ENCODE measurements around the gene GNL3. TPM values are rescaled to one million over a fixed set of nuclear protein-coding genes. Genes with fewer than 3 reads are reported as not detected.
"Not testable (repeated sequence)": the region's sequence is repeated elsewhere in the genome, so short reads cannot be mapped to it uniquely, and the experiment has no call there.

GNL3 gene
- 10 to 100 TPM; 46.1 to 50.5 TPM for total RNA-seq
- long read RNA-seq, donor 1, transcript GNL3-202 (15 exons, 2,040 nt) = major isoform, 10 of 27 reads
- long read RNA-seq, donor 1, partial matches to known transcripts = 3 of 27 reads
- long read RNA-seq, donor 1, other reads (novel, unspliced or antisense) = 14 of 27 reads
- long read RNA-seq, donor 2, transcript GNL3-202 (15 exons, 2,040 nt) = major isoform, 99 of 141 reads
- long read RNA-seq, donor 2, partial matches to known transcripts = 26 of 141 reads
- long read RNA-seq, donor 2, other reads (novel, unspliced or antisense) = 13 of 141 reads

DNA sequence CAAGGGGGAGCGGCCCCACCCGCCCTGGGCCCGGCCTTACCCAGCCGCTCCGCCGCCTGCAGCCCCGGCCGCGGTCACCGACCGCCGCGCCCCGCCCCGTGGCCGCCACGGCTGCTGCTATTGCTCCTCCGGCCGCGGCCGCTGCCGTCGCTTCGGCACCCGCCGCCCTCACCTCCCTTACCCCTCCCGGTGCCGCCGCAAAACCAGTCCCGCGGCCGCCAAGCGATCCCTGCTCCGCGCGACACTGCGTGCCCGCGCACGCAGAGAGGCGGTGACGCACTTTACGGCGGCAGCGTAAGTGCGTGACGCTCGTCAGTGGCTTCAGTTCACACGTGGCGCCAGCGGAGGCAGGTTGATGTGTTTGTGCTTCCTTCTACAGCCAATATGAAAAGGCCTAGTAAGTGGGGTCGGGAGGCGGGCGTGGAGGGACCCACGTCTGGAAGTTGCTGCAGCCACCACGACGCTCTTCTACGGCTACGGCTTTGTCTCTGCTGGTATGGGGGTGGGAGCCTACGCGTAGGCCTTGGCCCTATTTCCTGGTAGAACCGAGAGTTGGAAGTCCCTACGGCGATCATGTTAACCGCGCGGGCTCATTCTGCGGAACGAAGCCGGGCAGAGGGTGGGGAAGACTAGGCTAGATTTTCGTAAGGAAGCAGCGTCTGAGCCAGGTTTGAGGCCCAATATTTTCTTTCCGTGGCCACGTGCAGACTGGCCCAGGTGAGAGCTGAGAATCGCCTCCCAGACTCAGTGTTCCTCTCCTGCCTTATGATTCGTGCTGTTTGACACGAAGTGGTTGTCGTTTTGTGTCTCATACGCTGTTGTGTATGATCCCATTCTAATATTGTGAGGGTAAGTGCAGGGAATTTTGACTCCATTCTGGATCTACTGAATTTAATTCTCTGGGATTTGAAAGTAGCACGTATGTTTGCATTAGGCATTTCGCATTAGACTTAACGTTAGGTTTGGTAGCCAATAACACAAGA, at the start of gene GNL3, which contains the start of gene PBRM1:
Gene GNL3 (plus strand): TSS at position 324 of the 983 bp plus-strand sequence. CDS start 61 bp downstream, at position 385.
Gene PBRM1 (minus strand): TSS at position 205 of the 983 bp plus-strand sequence.
- intact Hi-C loops (cut with DNase I) = no loop called here

GRCh38 chr3:52636673-52637072, 49.2 kb upstream of the GNL3 start:
- DNase-seq (ENCODE audit: low spot score) = no peak
- intact Hi-C loops (cut with DNase I) = no loop called here

More for the DNA sequence above, at the start of gene GNL3, which contains the start of gene PBRM1:
- DNase-seq (ENCODE audit: low spot score) = peak; percentile 98

- intact Hi-C loops (cut with DNase I) = no loop called here
These were observed 40.3 kb upstream of the GNL3 start for GRCh38 chr3:52645549-52645948.

GRCh38 chr3:52649461-52650210, 36.2 kb upstream of the GNL3 start:
- intact Hi-C loops (cut with DNase I) = no loop called here
- DNase-seq (ENCODE audit: low spot score) = no peak

More at GRCh38 chr3:52645549-52645948, 40.3 kb upstream of the GNL3 start:
- DNase-seq (ENCODE audit: low spot score) = no peak

GRCh38 chr3:52650439-52650838, 35.4 kb upstream of the GNL3 start:
- DNase-seq (ENCODE audit: low spot score) = no peak
- intact Hi-C loops (cut with DNase I) = no loop called here

- intact Hi-C loops (cut with DNase I) = no loop called here
- no peak for DNase-seq (ENCODE audit: low spot score)
These were observed 34.2 kb upstream of the GNL3 start for GRCh38 chr3:52651592-52651991.

GRCh38 chr3:52655895-52656294, 29.9 kb upstream of the GNL3 start:
- intact Hi-C loops (cut with DNase I) = no loop called here
- DNase-seq (ENCODE audit: low spot score) = no peak

DNA sequence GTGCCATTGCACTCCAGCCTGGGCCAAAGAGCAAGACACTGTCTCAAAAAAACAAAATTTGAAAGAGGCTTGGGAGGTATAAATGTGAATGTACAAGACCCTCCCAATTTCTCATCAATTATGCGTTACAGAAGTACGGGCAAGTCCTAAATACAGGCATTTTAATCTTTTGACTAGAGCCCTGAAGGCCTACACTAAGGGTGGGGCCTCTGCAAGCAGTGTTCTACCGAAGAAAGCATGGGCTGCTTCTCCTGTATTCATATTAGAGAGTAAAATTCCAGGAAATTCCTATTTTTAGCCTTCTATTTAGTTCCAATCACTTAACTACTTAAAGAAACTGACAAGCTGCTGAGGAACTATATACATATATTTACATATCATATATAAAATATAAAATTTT, 25.8 kb upstream of the GNL3 start:
- DNase-seq (ENCODE audit: low spot score) = no peak
- intact Hi-C loops (cut with DNase I) = no loop called here

DNA sequence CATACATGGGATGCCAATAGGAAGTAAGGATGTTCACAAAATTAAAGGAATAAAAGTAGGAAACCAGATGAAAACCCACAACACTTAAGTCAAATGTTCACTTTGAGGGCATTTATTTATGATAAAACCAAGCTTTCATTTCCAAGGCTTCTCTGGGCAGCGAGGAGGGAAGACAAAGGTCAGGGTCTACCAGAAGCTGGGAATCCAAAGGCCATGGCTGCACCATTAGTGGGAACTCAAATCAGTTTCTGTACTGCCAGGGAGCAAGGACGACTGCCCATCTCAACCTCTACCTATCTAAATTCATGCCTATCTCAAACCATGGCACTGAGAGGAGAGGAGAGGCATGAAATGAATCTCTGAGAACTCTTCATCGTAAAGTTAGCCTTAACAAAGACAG, 22.7 kb upstream of the GNL3 start:
- intact Hi-C loops (cut with DNase I) = no loop called here
- no peak for DNase-seq (ENCODE audit: low spot score)

DNA sequence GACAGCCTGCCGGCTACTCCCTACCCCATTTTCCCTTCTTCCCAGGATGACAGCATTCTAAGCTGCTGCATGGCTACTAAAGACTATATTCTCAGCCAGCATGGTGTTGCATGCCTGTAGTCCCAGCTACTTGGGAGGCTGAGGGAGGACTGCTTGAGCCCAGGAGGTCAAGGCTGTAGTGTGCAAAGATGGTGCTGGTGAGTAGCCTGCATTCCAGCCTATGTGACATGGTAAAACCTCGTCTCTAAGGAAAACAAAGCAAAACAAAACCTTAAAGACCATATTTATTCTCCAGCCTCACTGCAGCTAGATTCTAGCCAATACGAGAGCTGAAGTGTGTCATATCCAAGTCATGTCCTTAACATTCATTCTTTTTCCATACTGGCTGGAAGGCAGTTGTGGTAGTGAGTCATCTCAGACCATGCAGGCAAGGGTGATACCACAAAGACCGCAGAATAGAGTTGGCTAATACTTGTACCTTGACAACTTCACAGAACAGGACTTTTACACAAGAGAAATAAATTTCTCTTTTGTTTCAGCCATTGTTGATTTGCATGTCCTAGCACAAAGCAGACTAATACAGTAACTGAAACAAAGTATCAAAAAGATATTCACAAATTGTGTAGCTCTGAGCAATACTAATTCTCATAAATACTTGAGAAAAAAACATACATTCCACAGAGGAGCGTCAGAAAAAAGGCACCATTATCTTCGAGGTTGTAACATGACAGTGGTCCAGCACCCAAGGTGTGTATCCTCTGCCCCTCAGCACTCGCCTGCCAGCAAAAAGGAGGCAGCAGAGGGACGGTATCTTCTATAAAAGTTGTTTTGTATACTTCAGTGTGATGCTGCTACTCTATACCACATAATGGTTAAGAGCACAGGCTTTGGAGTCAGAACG, 15.0 kb upstream of the GNL3 start:
- intact Hi-C loops (cut with DNase I) = no loop called here
- no peak for DNase-seq (ENCODE audit: low spot score)

DNA sequence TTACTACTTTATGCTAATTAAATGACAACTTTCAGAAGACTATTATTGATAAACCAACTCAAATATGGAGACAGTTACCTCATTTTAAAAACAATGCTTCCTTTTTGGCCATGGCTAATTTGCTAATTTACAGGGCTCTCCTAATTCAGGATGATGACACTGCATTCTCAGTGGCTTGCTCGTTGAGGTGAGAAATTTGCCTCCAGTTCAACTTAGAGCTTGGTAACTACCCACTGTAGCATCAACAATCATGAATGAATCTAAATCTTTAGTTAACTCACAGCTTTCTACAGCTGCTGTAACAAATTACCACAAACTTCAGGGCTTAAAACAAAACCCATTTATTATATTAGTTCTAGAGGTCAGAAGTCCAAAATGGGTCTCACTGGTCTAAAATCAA, 14.2 kb upstream of the GNL3 start:
- intact Hi-C loops (cut with DNase I) = no loop called here
- DNase-seq (ENCODE audit: low spot score) = no peak

DNA sequence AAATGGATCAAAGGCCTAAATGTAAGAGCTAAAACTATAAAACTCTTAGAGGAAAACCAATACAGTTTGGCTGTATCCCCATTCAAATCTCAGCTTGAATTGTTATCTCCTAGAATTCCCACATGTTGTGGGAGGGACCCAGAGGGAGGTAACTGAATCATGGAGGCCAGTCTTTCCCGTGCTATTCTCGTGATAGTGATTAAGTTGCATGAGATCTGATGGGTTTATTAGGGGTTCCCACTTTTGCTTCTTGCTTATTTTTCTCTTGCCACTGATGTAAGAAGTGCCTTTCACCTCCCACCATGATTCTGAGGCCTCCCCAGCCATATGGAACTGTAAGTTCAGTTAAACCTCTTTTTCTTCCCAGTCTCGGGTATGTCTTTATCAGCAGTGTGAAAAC, 9.6 kb upstream of the GNL3 start:
- DNase-seq (ENCODE audit: low spot score); intact Hi-C loops (cut with DNase I): not testable (repeated sequence)

- DNase-seq (ENCODE audit: low spot score) = no peak
- intact Hi-C loops (cut with DNase I) = no loop called here
These were observed 7.3 kb upstream of the GNL3 start for GRCh38 chr3:52678265-52679198.

GRCh38 chr3:52679199-52679538, 6.7 kb upstream of the GNL3 start:
- intact Hi-C loops (cut with DNase I) = no loop called here
- no peak for DNase-seq (ENCODE audit: low spot score)

GRCh38 chr3:52679811-52680210, 6.0 kb upstream of the GNL3 start:
- intact Hi-C loops (cut with DNase I) = loop anchor here in 1 of 2 donors (5.0 kb wide), 1 partner anchor 448 kb away; no protein-coding TSS in a partner anchor
- no peak for DNase-seq (ENCODE audit: low spot score)

DNA sequence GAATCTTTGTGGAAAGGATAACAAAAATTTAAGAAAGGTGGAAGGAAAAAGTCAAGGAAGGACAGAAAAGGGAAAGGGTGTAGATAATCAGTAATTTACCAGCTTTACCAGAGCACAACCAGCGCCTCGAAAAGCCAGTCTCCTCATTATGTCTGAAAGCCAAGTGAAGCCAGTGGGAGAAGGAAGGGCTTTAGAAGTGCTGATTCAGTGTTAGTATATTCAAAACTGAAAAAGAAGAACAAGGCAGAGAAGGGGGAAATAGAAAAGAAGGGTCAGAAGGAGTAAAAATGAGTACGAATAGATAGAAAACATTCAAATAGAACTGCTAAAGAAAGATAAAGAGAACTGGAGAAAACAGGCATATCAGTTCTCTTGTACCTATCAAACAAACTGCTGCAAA, 4.2 kb upstream of the GNL3 start:
- intact Hi-C loops (cut with DNase I) = loop anchor here in 1 of 2 donors (5.0 kb wide), 1 partner anchor 449 kb away; no protein-coding TSS in a partner anchor
- no peak for DNase-seq (ENCODE audit: low spot score)

- no peak for DNase-seq (ENCODE audit: low spot score)
These were observed 3.8 kb upstream of the GNL3 start for GRCh38 chr3:52682016-52682415.

More at GRCh38 chr3:52682016-52682415, 3.8 kb upstream of the GNL3 start:
- intact Hi-C loops (cut with DNase I) = loop anchor here in 1 of 2 donors (5.0 kb wide), 1 partner anchor 450 kb away; no protein-coding TSS in a partner anchor

Measured in posterior vena cava (tissue), 2 donors.